ENCODE results near the gene SETBP1.

SETBP1 gene

DNA sequence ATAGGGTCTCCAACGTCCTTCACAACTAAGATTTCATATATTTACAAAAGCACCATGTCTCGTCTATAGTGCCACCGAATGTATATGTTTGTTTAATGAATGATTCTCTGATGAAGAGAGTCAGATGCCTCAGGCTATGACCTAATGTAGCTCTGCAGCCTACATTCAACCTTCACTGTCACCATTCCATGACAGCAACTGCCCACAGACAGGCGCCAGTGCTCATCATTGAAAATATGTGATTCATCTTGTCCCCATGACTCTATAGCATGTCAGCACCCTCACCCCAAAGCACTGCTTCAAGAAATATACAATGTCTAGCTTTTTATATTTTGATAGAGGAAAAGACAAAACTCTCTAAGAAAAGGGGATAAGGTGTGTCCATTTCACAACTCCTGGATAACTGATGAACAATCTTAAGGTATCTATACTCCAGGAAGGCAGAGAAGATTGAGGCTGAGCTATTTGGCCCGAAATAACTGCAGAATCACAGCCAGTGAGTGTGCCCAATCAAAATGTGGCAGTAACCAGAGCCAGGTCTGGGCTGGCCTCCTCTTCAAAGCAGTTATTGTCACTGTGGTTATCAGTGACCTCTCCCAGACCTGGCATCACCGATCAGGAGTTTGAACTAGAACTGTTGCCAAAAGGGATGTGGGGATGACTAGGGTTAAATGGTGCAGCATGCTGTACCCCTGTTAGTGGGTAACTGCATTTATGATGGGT is 246.6 kb downstream of the SETBP1 start:
- TF ChIP-seq, protein P1, sequence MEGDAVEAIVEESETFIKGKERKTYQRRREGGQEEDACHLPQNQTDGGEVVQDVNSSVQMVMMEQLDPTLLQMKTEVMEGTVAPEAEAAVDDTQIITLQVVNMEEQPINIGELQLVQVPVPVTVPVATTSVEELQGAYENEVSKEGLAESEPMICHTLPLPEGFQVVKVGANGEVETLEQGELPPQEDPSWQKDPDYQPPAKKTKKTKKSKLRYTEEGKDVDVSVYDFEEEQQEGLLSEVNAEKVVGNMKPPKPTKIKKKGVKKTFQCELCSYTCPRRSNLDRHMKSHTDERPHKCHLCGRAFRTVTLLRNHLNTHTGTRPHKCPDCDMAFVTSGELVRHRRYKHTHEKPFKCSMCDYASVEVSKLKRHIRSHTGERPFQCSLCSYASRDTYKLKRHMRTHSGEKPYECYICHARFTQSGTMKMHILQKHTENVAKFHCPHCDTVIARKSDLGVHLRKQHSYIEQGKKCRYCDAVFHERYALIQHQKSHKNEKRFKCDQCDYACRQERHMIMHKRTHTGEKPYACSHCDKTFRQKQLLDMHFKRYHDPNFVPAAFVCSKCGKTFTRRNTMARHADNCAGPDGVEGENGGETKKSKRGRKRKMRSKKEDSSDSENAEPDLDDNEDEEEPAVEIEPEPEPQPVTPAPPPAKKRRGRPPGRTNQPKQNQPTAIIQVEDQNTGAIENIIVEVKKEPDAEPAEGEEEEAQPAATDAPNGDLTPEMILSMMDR (IDR thresholded peaks at IDR 0.05; ENCODE audit: extremely low read depth, missing control alignments): no peak
- DNase-seq (ENCODE audit: low spot score): no peak

DNA sequence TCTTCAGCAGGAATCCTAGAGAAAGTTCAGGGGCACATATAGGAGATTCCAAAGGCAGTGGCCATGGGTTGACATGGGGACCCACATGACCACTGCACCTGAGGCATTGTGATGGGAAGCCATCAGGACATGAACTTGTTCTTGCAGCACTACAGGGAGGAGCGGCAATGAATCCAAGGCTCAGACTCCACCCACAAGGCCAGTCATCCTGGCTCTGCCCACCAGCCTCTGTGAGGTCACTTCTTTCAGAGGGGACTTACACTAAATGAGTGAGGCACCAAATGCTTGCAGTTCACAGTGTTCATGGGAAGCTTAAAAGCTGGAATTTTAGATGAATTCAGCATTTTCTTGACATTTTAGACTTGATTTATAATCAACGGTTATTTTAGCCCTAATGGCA is 254.2 kb downstream of the SETBP1 start:
- DNase-seq (ENCODE audit: low spot score): no peak
- TF ChIP-seq, protein P1 (IDR thresholded peaks at IDR 0.05; ENCODE audit: extremely low read depth, missing control alignments): no peak

DNA sequence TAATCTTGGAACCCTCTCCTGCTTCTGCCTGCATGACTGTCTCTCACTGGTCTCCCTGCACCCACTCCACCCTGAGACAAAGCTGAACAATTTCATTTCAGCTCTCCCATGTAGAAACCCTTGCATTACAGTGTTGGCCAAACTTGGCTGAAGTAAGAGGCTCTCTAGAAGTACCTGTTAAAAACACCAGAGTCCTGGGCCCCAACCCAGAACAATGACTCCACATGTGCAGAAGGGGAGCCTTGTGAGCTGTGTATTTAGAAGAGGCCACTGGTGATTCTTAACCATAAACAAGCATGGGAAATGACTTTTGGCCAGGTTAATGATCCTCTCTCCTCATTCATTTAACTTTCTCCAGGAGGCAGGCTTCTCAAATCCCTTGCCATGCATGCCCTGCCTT is 254.8 kb downstream of the SETBP1 start:
- TF ChIP-seq, protein P1 (IDR thresholded peaks at IDR 0.05; ENCODE audit: extremely low read depth, missing control alignments): no peak
- DNase-seq (ENCODE audit: low spot score): no peak

DNA sequence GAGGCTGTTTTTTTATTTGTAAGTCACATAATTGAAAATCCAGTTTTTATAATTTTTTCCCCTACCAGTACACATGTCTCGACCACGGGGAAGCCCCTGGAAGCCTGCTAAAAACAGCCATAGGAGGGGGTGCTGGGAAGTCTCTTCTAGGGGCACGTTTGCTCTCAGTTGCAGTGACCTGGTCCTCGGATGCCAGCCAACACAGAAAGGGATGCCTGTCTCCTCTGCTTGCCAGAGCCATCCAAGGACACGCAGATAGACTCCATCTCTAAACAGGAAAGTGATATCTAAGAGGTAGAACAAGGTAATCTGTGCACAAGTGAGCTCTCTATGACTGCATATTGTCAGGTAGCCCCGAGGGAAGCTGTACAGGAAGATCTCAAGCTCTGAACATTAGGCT is 255.8 kb downstream of the SETBP1 start:
- DNase-seq (ENCODE audit: low spot score): no peak
- TF ChIP-seq, protein P1 (IDR thresholded peaks at IDR 0.05; ENCODE audit: extremely low read depth, missing control alignments): no peak

DNA sequence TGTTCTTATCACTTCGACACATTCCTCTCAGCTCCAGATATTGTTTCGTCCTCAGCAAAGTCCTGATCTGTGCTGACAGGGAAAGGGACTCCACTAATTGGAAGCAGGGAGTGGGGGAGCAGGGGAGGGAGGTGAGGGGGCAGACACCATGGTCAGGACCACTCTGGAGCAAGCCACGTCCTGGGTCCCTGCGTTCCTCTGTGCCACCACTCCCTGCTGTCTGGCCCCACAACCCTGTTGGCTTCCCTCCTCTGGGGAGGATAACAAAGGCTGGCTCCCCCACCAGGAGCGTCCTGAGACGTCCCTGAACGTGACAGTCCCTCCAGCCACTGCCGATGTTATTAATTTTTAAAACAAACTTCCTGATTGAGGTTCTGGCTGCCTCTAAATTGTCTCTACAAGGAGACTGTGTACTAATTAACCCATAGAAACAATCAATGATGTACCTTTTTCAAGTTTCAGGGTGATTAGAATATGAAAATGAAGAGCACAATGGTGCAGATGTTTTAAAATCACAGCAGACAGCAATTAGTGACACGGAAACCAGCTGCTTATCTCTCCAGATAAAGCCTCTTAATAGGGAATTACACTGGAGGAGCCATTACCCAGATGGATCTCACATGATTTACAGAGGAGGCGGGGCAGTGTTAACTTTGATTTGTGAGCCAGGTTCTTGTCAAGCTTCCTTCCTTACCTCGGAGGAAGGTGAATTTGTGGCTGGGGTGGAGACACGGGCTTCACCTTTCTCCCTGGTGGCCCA is 257.5 kb downstream of the SETBP1 start:
- DNase-seq (ENCODE audit: low spot score): no peak
- TF ChIP-seq, protein P1 (IDR thresholded peaks at IDR 0.05; ENCODE audit: extremely low read depth, missing control alignments): no peak

DNA sequence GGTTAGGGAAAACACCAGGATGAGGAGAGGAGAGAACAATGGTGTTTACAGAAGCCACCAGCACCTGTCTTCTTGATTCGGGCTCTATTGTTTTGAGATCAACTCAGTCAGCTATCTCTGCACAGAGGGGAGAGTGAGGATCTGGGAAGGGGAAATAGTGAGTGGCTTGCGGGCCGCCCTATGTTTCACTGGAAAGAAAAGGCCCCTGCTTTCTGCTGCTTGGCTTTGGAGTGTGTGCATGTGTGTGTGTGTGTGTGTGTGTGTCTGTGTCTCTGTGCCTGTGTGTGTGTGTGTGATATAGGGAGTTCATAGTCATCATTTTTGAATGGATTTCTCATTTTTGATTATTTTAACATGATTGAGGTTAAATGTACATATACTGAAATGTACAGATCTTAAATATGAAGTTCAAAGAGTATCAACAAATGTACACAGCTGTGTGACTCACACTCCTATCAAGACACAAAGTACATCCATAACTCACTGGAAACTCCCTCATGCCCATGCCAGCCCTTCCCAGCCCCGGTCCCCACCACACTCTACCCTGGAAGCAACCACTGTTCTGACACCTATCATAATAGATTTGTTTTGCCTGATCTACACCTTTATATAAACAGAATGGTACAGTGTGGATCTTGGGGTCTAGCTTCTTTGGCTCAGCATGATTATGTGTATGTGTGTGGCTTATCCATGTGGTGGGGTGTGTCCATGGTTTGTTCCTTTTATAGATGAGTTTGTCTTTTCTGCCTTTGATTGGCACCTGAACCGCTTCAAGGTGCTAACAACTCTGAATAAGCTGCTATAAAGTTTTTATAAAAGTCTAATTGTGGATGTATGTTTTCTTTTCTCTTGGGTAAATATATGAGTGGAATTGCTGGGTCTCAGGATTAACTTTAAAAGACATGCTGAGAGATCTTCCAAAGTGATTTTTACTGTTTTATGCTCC is 258.3 kb downstream of the SETBP1 start:
- TF ChIP-seq, protein P1 (IDR thresholded peaks at IDR 0.05; ENCODE audit: extremely low read depth, missing control alignments): no peak
- no peak for DNase-seq (ENCODE audit: low spot score)

Data from GM20000 (cell line).